HEK293T (cell line): Measurements from ENCODE around the gene SLC19A1.
"Not testable (repeated sequence)": the region's sequence is repeated elsewhere in the genome, so short reads cannot be mapped to it uniquely, and the experiment has no call there.

Experiments used
- CTCF ChIA-PET: fragments of 350-600 bp; formaldehyde crosslinking; extraction: SDS; loops from one replicate; lab custom pipeline; 2021; ENCODE audit warnings: antibody characterized with exemption, inconsistent platforms; lab: Yijun Ruan, JAX
- POLR2A ChIA-PET: fragments of 350-600 bp; formaldehyde crosslinking; extraction: SDS; loops from one replicate; lab custom pipeline; 2020; ENCODE audit warnings: antibody characterized with exemption, inconsistent platforms; lab: Yijun Ruan, JAX
- DNase-seq: peaks from one replicate; pipeline ENCODE4 v3.0.0; 2012; ENCODE audit warnings: mixed read lengths; ENCODE audit errors: extremely low spot score
- ARNT ChIP-seq: fragments of 450-650 bp; IDR thresholded peaks from 2 replicates; pipeline ENCODE4 v1.6.1; 2017; ENCODE audit warnings: mild to moderate bottlenecking
- BHLHE40 ChIP-seq: fragments of 450-650 bp; IDR thresholded peaks from 2 replicates; pipeline ENCODE4 v1.6.1; 2016; ENCODE audit warnings: mild to moderate bottlenecking, moderate library complexity, borderline replicate concordance
- CTBP1 ChIP-seq: fragments of 450-650 bp; IDR thresholded peaks from 2 replicates; pipeline ENCODE4 v1.6.1; 2016; ENCODE audit warnings: borderline replicate concordance
- ELF4 ChIP-seq: fragments of 450-650 bp; IDR thresholded peaks from 2 replicates; pipeline ENCODE4 v1.6.1; 2017; ENCODE audit warnings: antibody characterized with exemption
- FOXA1 ChIP-seq: fragments of 450-650 bp; IDR thresholded peaks from 2 replicates; pipeline ENCODE4 v1.6.1; 2016; ENCODE audit warnings: mild to moderate bottlenecking
- FOXK2 ChIP-seq: fragments of 450-650 bp; IDR thresholded peaks from 2 replicates; pipeline ENCODE4 v1.6.1; 2016; ENCODE audit warnings: mild to moderate bottlenecking
- FOXM1 ChIP-seq: fragments of 450-650 bp; IDR thresholded peaks from 2 replicates; pipeline ENCODE4 v1.6.1; 2017; ENCODE audit warnings: mild to moderate bottlenecking, borderline replicate concordance
- HDGF ChIP-seq: fragments of 450-650 bp; IDR thresholded peaks from 2 replicates; pipeline ENCODE4 v1.6.1; 2017; ENCODE audit warnings: antibody characterized with exemption, borderline replicate concordance
- L3MBTL2 ChIP-seq: fragments of 450-650 bp; conservative IDR thresholded peaks from 2 replicates; pipeline ENCODE4 v1.6.1; 2016; ENCODE audit warnings: mild to moderate bottlenecking
- LEF1 ChIP-seq: fragments of 450-650 bp; IDR thresholded peaks from 2 replicates; pipeline ENCODE4 v1.6.1; 2017; ENCODE audit warnings: mild to moderate bottlenecking, borderline replicate concordance
- NFRKB ChIP-seq: fragments of 450-650 bp; IDR thresholded peaks from 2 replicates; pipeline ENCODE4 v1.6.1; 2016; ENCODE audit warnings: mild to moderate bottlenecking, moderate library complexity
- PKNOX1 ChIP-seq: fragments of 450-650 bp; IDR thresholded peaks from 2 replicates; pipeline ENCODE4 v1.6.1; 2016
- SP1 ChIP-seq: fragments of 450-650 bp; IDR thresholded peaks from 2 replicates; pipeline ENCODE4 v1.6.1; 2017
- SUZ12 ChIP-seq: fragments of 450-650 bp; IDR thresholded peaks from 2 replicates; pipeline ENCODE4 v1.6.1; 2016; ENCODE audit warnings: mild to moderate bottlenecking
- TARDBP ChIP-seq: fragments of 450-650 bp; IDR thresholded peaks from 2 replicates; pipeline ENCODE4 v1.6.1; 2016
- ZNF384 ChIP-seq: fragments of 450-650 bp; IDR thresholded peaks from 2 replicates; pipeline ENCODE4 v1.6.1; 2016

Gene SLC19A1

GRCh38 chr21:45570071-45570470 is 27.8 kb upstream of the SLC19A1 start:
- ChIA-PET CTCF (no interaction called here), POLR2A (interaction anchor here (1.9 kb wide), 1 partner anchor 14 kb away, joined by 6 read pairs; no protein-coding TSS in a partner anchor)
- DNase-seq, result no peak
- no peak for TF ChIP-seq HDGF
- no peak for TF ChIP-seq L3MBTL2
- TF ChIP-seq CTBP1, result no peak
- no peak for TF ChIP-seq NFRKB
- TF ChIP-seq FOXK2, result no peak
- TF ChIP-seq ZNF384, result no peak
- TF ChIP-seq ARNT, result no peak
- no peak for TF ChIP-seq SP1
- TF ChIP-seq SUZ12, result no peak
- TF ChIP-seq FOXM1, result no peak

GRCh38 chr21:45568383-45568782 is 26.1 kb upstream of the SLC19A1 start:
- ChIA-PET CTCF (interaction anchor here (1.5 kb wide), 1 partner anchor 12 kb away, joined by 9 read pairs; no protein-coding TSS in a partner anchor), POLR2A (interaction anchor here (1.5 kb wide), 1 partner anchor 12 kb away, joined by 5 read pairs; no protein-coding TSS in a partner anchor)
- DNase-seq, result no peak
- TF ChIP-seq BHLHE40 (no peak), CTBP1 (no peak), NFRKB (no peak), FOXA1 (no peak), SP1 (no peak), FOXM1 (no peak), TARDBP (no peak), HDGF (no peak), LEF1 (no peak), ZNF384 (no peak), ARNT (no peak), SUZ12 (no peak), ELF4 (no peak), PKNOX1 (no peak), L3MBTL2 (no peak), FOXK2 (no peak)

GRCh38 chr21:45564137-45564536 is 21.9 kb upstream of the SLC19A1 start:
- POLR2A ChIA-PET, result interaction anchor here (0.6 kb wide), 1 partner anchor 48 kb away, joined by 3 read pairs; no protein-coding TSS in a partner anchor
- CTCF ChIA-PET, DNase-seq: not testable (repeated sequence)

GRCh38 chr21:45562965-45563364 is 20.7 kb upstream of the SLC19A1 start:
- DNase-seq, result no peak
- POLR2A ChIA-PET, result no interaction called here
- TF ChIP-seq PKNOX1 (no peak), L3MBTL2 (no peak), ARNT (no peak), FOXK2 (no peak), TARDBP (no peak), BHLHE40 (no peak), HDGF (no peak), SP1 (no peak), SUZ12 (no peak), LEF1 (no peak), FOXA1 (no peak), ZNF384 (no peak), FOXM1 (no peak), NFRKB (no peak), ELF4 (no peak), CTBP1 (no peak)
- CTCF ChIA-PET, result no interaction called here

- ChIA-PET CTCF (interaction anchor here (0.7 kb wide), 1 partner anchor 154 kb away, joined by 3 read pairs; no protein-coding TSS in a partner anchor), POLR2A (no interaction called here)
- no peak for DNase-seq
- TF ChIP-seq FOXK2, result no peak
- no peak for TF ChIP-seq L3MBTL2
- TF ChIP-seq FOXA1, result no peak
- TF ChIP-seq ZNF384, result no peak
Observed at GRCh38 chr21:45562402-45562801, 20.2 kb upstream of the SLC19A1 start.

GRCh38 chr21:45561241-45561640 is 19.0 kb upstream of the SLC19A1 start:
- POLR2A ChIA-PET, DNase-seq, CTCF ChIA-PET: not testable (repeated sequence)

- TF ChIP-seq FOXK2 (no peak), HDGF (no peak), ELF4 (no peak), L3MBTL2 (no peak), ARNT (no peak)
- POLR2A ChIA-PET, result no interaction called here
- CTCF ChIA-PET, result no interaction called here
- no peak for DNase-seq
Observed at GRCh38 chr21:45560106-45561021, 18.1 kb upstream of the SLC19A1 start.
